Glutamatergic neuron (in vitro differentiated cells): ENCODE measurements around the gene SLAIN1. TPM values are rescaled to one million over a fixed set of nuclear protein-coding genes. Genes with fewer than 3 reads are reported as not detected.
A peak's percentile ranks its signal among the peaks of the same experiment; 100 is the strongest.

ENCODE experiments used
- DNase-seq: peaks from one replicate; pipeline ENCODE4 v3.0.0; 2022
- H3K27ac Mint-ChIP-seq: one replicate; pipeline ENCODE4 v1.8.0; 2020; ENCODE audit warnings: mild to moderate bottlenecking, mixed read lengths, inconsistent platforms; ENCODE audit not compliant: unreplicated experiment
- H3K27me3 Mint-ChIP-seq: one replicate; pipeline ENCODE4 v1.8.0; 2020; ENCODE audit warnings: mild to moderate bottlenecking, moderate library complexity, mixed read lengths, inconsistent platforms; ENCODE audit not compliant: unreplicated experiment
- H3K36me3 Mint-ChIP-seq: one replicate; pipeline ENCODE4 v1.8.0; 2020; ENCODE audit warnings: mild to moderate bottlenecking, mixed read lengths, inconsistent platforms; ENCODE audit not compliant: unreplicated experiment
- H3K4me1 Mint-ChIP-seq: one replicate; pipeline ENCODE4 v1.8.0; 2020; ENCODE audit warnings: mild to moderate bottlenecking, low read depth, mixed read lengths, inconsistent platforms; ENCODE audit not compliant: unreplicated experiment
- H3K4me3 Mint-ChIP-seq: one replicate; pipeline ENCODE4 v1.8.0; 2020; ENCODE audit warnings: mild to moderate bottlenecking, mixed read lengths, inconsistent platforms; ENCODE audit not compliant: unreplicated experiment
- H3K9me3 Mint-ChIP-seq: one replicate; pipeline ENCODE4 v1.8.0; 2020; ENCODE audit warnings: mild to moderate bottlenecking, moderate library complexity, mixed read lengths, inconsistent platforms; ENCODE audit not compliant: unreplicated experiment
- total RNA-seq: library from RNA; stranded (reverse); fragmentation: NEBNext Ultra II Directional; extraction: Animal tissue kit (Norgen Biotek cat#: 25700); gene quantifications from one replicate; pipeline ENCODE4 v1.2.1, GENCODE V29; 2021; ENCODE audit not compliant: unreplicated experiment
- TF ChIP-seq, protein P1 (sequence below): fragments of 200-600 bp; sonication (generic); IDR thresholded peaks from one replicate; pipeline ENCODE4 v1.5.0; 2021; ENCODE audit not compliant: partially characterized antibody, unreplicated experiment

The SLAIN1 gene
- total RNA-seq, 1 donor from 2014 or later, result 120 TPM

DNA sequence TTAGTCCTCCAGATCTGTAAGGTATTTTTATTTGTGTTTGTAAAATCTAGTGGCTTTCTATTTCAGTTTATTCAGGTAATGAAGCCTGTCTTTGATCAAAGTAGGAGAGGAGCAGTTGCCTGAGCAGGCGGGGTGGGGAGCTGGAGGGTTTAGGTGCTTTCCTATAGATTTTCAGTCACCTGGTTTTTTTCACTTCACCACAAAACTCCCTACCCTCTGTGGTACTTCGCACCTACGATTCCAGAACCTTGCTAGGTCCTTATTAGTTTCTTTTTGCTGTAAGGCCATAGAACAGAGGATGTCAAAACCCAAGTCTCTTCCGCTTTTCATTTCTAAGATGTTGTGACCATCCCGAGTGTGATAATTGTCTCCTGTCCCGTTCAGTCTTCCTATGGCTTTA, 26.6 kb downstream of the SLAIN1 start:
- TF ChIP-seq, protein P1, sequence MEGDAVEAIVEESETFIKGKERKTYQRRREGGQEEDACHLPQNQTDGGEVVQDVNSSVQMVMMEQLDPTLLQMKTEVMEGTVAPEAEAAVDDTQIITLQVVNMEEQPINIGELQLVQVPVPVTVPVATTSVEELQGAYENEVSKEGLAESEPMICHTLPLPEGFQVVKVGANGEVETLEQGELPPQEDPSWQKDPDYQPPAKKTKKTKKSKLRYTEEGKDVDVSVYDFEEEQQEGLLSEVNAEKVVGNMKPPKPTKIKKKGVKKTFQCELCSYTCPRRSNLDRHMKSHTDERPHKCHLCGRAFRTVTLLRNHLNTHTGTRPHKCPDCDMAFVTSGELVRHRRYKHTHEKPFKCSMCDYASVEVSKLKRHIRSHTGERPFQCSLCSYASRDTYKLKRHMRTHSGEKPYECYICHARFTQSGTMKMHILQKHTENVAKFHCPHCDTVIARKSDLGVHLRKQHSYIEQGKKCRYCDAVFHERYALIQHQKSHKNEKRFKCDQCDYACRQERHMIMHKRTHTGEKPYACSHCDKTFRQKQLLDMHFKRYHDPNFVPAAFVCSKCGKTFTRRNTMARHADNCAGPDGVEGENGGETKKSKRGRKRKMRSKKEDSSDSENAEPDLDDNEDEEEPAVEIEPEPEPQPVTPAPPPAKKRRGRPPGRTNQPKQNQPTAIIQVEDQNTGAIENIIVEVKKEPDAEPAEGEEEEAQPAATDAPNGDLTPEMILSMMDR, result no peak
- Mint-ChIP-seq H3K27ac (no peak overlapping the region), H3K4me1 (peaks cover 53% of the 10 kb centered on the region), H3K36me3 (no peaks in the 10 kb centered on the region), H3K27me3 (no peaks in the 10 kb centered on the region), H3K4me3 (no peak overlapping the region), H3K9me3 (peaks cover 2% of the 10 kb centered on the region)
- DNase-seq, result no peak

DNA sequence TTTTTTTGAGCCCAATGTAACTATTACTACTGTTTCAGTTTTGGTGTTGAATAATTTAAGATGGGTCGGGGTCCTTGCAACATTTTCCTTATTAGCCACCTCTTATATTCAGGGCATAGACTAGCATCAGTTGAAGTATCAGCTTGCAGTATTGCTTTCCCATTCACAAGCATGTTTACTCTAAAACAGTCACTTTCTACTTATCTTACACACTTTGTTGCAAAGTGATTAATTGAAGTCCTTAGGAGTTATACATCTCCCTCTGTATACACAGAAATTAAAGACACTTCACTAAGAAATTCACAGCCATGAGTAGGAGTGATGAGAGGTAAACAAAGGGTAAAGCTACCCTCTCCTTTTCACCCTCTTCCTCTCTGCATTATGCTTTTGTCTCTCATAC, 27.6 kb downstream of the SLAIN1 start:
- DNase-seq, result no peak
- TF ChIP-seq, protein P1, result no peak
- peaks cover 9% of the 10 kb centered on the region for H3K9me3 Mint-ChIP-seq
- peak overlapping the region; percentile 57 for H3K27ac Mint-ChIP-seq
- H3K27me3 Mint-ChIP-seq, result peaks cover 3% of the 10 kb centered on the region
- H3K4me3 Mint-ChIP-seq, result peak overlapping the region; percentile 43
- H3K4me1 Mint-ChIP-seq, result peaks cover 53% of the 10 kb centered on the region
- H3K36me3 Mint-ChIP-seq, result no peaks in the 10 kb centered on the region

DNA sequence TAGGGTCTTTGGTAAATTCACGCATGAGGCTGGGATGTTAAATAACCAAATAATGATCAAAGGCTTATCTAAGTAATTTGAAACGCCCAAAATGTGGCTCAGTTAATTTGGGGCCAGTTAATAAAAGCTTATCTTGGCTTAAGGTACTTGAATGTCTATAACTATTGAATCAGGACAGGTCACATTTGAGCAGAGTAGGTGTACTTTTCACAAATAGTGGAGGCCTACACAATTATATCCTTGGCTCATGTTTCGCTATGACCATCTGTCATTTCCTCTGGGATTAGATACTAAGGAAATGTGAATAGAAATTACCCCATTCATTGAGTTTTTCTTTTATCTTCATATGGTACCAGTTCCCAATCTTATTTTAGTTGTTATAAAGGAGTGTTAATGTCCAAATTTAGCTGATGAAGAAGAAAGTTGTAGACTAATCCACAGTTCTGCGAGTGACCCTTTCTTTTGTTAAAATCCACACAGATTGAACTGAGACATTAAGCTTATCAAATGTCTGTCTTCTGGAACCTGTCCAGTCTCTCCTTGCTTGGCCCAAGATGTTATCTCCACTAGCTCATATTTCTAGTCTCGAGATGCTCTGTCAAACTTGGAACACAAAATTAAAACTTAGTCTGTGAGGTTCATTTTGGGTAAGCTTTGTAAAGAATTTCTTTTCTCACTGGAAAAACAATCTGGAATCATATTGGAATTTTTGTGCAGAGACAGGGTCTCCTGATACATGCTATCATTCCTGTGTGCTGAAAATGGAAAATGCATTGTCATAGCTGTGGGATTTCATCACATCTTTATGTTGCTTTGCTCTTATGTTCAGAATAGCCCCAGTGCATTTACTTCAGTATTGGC, 31.0 kb downstream of the SLAIN1 start:
- H3K27me3 Mint-ChIP-seq, result peaks cover 3% of the 10 kb centered on the region
- H3K4me3 Mint-ChIP-seq, result peak overlapping the region; percentile 78
- H3K36me3 Mint-ChIP-seq, result no peaks in the 10 kb centered on the region
- DNase-seq, result no peak
- peak overlapping the region; percentile 97 for H3K27ac Mint-ChIP-seq
- peaks cover 70% of the 10 kb centered on the region for H3K4me1 Mint-ChIP-seq
- TF ChIP-seq, protein P1, result no peak
- peaks cover 10% of the 10 kb centered on the region for H3K9me3 Mint-ChIP-seq

DNA sequence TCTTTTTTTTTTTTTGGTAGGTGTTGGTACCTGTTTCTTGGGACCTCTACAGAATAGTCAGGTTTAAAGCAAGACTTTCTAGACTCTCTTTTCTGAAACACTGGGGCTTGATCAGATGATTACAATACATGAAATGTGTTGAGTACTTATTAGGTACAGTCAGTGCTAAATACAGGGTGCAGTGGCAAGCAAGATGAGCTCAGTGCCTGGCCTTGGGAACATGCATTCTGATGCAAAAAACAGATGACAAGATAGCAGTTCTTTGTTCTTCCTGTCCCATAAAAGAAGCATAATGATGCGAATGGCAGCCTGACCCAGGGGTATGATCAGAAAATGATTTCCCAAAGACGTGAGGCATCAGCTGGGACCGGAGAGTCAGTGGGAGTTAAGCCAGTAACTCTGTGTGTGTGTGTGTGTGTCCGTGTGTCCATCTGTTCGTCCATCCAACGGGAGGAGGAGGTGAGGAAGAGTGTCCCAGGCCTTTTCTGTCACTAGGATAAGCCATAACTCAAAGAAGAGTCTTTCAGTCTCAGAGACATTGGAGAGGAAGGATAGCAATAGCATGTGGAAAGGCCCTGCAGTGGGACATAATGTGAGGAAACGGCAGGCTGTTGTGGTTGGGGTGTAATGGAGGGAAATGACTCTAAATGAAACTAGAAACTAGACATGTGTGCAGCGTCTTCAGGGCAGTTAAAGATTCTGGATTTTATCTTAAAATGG, 32.2 kb downstream of the SLAIN1 start:
- TF ChIP-seq, protein P1, result no peak
- H3K36me3 Mint-ChIP-seq, result no peaks in the 10 kb centered on the region
- peak; percentile 44 for DNase-seq
- peaks cover 3% of the 10 kb centered on the region for H3K27me3 Mint-ChIP-seq
- H3K4me1 Mint-ChIP-seq, result peaks cover 73% of the 10 kb centered on the region
- H3K27ac Mint-ChIP-seq, result peak overlapping the region; percentile 97
- peak overlapping the region; percentile 78 for H3K4me3 Mint-ChIP-seq
- H3K9me3 Mint-ChIP-seq, result peaks cover 10% of the 10 kb centered on the region
